Stomach (tissue), 4 donors: ENCODE measurements around the gene CACNA1I.

Experiments
- CTCF ChIP-seq, 7 experiments: fragments of 450-650 bp in 4 of 7; fragments of 200-600 bp in 3 of 7; sonication (generic) in 3 of 7; IDR thresholded peaks; one replicate each; pipeline ENCODE4 v1.5.1; 2016 to 2019; ENCODE audit warnings: antibody characterized with exemption in 7 of 7, control low read depth in 2 of 7, mild to moderate bottlenecking in 1 of 7
- EP300 ChIP-seq: sonication (generic); formaldehyde crosslinking; IDR thresholded peaks from one replicate; pipeline ENCODE4 v1.6.1; 2017; ENCODE audit warnings: antibody characterized with exemption
- POLR2A ChIP-seq, 4 donors: fragments of 450-650 bp; IDR thresholded peaks; one replicate each; pipeline ENCODE4 v1.6.1; 2016; ENCODE audit warnings: antibody characterized with exemption in 4 of 4, control low read depth in 2 of 4, mild to moderate bottlenecking in 1 of 4, moderate library complexity in 1 of 4
- POLR2AphosphoS5 ChIP-seq, 3 donors: sonication (generic); formaldehyde crosslinking; IDR thresholded peaks; one replicate each; pipeline ENCODE4 v1.6.1; 2016; ENCODE audit warnings: antibody characterized with exemption in 3 of 3

GRCh38 chr22:39681038-39681861 is 110.7 kb downstream of the CACNA1I start:
- TF ChIP-seq POLR2AphosphoS5 (IDR thresholded peaks at IDR 0.05) (no peak), POLR2A (IDR thresholded peaks at IDR 0.05) (no peak), CTCF (IDR thresholded peaks at IDR 0.05) (no peak), EP300 (no peak)
